GM19452 (cell line): Measurements from ENCODE around the gene TBRG4.

ENCODE experiments used
- ATAC-seq: cut with Tn5 transposase; IDR thresholded peaks from one replicate; pipeline ENCODE4 v1.9.1; 2021; ENCODE audit not compliant: unreplicated experiment

The TBRG4 gene

DNA sequence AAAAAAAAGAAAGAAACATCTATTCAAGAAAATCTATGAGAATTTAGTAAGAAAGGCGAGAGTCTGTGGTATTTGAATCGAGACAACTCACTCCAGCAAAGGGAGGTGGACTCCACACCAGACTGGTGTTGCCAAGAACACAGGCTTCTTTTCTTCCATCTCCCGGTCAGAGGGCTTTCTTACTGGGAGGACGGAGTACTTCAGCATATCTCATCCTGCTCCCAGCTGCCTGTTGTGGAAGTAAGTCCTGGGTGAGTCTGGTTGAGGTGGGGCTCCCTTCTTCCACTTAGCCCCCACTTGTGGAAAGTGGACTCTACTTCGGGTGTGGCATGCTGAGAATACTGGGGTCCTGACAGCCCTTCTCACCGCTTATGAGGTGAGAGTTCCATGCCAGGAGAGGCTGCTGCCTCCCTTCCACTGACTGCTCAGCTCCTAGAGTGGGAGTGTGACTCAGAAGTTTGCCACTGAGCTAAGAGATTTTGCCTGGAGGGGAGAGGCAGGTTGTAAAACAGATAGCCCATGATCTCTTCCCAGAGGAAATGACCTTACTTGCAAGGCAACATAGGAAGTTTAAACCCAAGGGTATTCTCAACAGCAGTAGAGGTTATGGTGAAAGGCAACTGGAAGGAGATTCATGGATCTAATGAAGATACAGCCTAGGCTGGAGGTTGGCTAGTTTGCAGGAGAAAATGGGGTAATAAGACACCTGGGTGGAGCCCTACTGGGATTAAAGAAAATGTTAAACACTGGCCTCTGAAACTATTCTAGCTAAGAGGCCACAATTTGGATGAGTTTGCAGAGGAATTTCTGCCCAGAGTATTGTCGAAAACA lies 19.2 kb downstream of the TBRG4 start:
- ATAC-seq = no peak

DNA sequence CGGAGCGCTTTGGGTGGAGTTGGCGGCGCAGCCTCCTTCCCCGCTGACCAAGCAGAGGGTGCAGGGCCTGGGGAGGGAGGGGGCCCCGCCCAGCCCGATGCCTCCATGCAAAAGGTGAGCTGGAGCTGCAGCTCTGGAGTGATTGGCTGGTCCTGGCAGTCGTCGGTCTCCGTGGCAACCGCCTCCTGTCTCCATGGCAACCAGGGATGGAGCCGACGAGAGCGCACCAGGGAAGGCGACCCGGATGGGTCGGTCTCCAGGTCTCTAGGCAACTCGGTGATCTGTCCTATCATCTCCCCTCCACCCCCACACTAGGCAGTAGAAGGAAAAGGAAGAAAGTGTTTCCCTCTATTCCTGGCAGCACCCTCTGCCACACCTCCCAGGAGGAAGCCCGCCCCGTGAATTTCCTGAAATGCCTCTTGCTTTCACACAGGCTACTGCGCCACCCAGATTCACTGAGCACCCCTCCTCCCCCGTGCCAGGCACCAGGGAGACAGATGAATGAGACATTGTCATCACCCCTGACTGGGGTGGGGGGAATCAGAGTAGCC lies 22.1 kb downstream of the TBRG4 start:
- ATAC-seq = no peak

- ATAC-seq = no peak
These were observed 22.6 kb downstream of the TBRG4 start, which contains the start of gene NACAD for GRCh38 chr7:45088821-45089340. Gene NACAD, minus strand, starts transcription at chr7:45088969. Its CDS starts 75 bp downstream, at chr7:45088894.

DNA sequence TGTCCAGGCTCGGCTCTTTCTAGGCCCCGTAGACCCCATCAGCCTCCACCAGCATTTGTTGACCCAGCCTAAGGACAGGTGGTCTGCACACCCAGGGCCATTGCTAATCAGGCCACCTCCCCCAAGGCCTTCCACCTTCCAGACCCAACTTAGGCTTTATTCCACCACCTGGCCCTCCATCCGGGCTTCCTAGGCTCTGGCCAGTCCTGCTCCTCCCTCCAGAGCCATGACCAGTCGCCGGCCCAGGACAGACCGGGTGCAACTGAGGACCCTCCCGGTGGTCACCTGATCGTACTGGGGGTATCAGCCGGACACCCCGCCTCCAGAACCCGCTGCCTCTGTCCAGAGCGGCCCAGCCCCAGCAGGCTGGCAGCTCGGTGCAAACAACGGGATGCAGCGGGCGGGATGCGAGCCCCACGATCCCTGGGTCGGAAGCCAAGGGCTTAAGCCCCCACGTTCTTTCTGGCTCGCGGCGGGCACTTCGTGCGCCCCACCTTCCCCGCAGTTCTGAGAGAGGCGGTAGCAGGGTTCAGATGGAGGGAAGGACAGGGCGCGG lies 23.3 kb downstream of the TBRG4 start:
- no peak for ATAC-seq

DNA sequence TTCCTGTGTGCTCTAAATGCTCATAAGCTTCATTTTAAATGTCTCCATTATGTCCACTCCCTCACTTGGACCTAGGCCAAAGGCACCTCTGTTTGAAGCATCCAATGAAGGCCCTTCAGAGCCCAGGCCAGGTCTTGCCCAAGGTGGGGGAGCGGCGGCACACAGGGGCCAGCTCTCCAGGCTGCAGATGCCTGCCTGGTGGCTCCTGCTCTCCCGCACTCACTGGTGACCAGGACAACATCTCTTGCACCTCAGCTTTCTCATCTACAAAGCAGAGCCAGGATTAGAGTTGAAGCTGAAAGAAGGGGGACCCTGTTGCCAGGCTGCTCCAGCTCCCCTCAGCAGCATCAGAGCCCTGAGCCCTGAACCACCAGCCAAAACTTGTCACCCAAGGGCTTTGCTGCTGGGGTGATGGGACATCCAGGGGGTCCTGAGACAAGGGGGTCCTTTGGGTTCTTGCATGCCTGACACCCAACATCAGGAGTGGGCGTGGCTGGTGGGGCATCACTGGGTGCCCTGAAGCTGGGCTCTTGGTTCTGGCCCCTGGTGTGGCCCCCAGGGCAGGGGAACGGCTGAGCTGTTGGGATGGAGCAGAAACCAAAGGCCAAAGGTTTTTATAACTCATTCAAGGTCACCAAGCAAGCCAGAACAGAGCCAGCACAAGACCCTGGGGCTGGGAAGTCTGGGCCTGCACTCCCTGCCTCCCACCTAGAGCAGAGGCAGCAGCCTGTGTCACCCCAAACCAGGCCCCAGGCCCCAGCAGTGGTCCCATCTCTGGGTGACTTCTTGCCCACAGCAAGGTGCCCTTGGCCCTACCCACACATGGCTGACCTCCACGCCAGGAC lies 24.0 kb downstream of the TBRG4 start:
- ATAC-seq = no peak

GRCh38 chr7:45086331-45087065 lies 25.0 kb downstream of the TBRG4 start:
- ATAC-seq = no peak

GRCh38 chr7:45085619-45086200 lies 25.8 kb downstream of the TBRG4 start:
- no peak for ATAC-seq

GRCh38 chr7:45084901-45085618 lies 26.4 kb downstream of the TBRG4 start:
- no peak for ATAC-seq

GRCh38 chr7:45084336-45084735 lies 27.2 kb downstream of the TBRG4 start:
- no peak for ATAC-seq

- ATAC-seq = no peak
These were observed 28.6 kb downstream of the TBRG4 start for GRCh38 chr7:45082831-45083331.

DNA sequence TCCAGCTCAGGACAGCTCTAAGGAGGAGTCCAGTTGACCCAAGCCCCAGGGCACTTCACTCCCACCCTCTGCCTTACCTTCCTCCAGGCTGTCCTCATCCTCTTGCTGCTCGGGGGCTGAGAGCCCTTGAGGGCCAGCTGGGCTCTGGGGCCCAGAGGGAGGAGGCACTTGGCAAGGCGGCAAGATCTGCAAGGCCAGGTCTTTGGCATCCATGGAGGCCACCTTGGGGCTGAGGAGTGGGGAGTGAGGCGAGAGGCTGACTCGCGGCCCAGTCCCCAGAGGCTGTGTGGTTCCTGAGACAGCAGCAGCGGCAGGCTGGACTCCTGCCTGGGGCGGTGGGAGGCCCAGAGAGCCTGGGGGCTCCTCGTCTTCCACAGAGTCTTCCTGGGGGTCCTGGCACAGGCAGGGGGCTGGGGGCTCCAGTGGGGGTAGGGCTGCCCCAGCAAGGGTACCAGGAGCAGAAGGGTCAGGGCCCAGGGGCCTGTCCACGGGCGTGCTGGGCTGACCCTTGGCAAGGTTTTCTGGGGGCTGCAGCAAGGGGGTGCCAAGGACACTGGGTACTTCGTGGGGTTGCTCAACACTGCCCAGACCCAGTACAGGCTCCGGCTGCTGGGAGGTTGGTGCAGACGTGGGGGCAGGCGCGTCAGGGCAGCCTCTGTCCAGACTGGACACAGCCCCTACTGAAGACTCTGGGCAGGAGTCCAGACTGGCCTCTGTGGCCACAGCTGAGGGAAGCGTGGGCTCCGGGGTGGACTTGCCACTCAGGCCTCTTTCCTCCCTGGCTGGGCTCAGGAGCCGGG lies 29.3 kb downstream of the TBRG4 start:
- no peak for ATAC-seq

GRCh38 chr7:45081670-45081974 lies 29.9 kb downstream of the TBRG4 start:
- no peak for ATAC-seq

GRCh38 chr7:45080958-45081669 lies 30.4 kb downstream of the TBRG4 start:
- ATAC-seq = no peak

DNA sequence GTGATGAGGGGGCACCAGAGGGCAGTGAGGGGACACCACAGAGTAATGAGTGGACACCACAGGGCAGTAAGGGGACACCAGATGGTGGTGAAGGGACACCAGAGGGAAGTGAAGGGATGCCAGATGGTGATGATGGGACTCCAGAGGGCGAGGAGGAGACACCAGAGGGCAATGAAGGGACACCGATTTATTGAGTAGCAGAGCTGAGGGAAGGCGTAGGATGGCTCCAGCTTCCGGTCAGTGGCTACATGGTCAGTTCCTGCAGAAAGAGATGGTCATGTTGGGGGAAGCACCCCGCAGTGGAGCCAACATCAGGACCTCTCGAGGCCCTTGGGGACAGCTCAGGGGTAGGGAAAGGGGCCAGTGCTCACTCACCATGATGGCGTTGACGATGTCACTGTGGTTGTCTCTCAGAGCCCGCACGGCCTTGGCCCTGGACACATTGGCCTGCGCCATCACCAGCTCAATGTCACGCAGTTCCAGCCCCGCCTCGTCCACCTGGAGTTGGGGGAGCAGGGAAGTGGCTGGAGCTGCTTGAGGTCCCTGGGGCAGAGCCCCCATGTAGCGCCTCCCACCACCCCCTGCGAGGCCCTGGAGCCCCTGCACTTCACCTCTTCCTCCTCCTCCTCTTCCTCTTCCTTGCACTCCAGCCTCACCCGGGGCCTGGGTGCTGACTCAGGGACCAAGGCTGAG lies 31.1 kb downstream of the TBRG4 start:
- no peak for ATAC-seq

DNA sequence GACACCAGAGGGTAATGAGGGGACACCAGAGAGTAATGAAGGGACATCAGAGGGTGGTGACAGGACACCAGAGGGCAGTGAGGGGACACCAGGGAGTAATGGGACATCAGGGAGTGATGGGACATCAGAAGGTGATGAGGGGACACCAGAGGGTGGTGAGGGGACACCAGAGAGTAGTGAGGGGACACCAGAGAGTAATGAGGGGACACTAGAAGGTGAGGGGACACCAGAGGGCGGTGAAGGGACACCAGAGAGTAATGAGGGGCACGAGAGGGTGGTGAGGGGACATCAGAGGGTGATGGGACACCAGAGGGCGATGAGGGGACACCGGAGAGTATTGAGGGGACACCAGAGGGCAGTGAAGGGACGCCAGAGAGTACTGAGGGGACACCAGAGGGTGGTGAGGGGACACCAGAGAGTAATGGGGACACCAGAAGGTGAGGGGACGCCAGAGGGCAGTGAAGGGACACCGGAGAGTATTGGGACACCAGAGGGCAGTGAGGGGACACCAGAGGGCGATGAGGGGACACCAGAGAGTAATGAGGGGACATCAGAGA lies 33.3 kb downstream of the TBRG4 start:
- no peak for ATAC-seq

DNA sequence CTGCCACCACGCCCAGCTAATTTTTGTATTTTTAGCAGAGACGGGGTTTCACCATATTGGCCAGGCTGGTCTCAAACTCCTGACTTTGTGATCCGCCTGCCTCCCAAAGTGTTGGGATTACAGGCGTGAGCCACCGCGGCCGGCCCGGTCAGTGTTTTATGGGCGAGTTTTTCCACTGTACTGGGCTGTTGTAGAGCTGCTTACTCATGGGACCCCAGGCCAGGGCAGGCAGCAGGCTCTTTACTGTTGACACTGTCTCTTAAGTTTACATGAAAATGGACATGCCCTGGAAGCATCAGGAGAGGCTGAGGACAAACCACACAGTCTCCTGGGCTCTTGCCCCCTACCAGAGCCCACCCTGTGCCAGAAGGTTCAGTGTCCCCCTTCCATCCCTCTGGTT lies 33.9 kb downstream of the TBRG4 start:
- ATAC-seq = no peak

DNA sequence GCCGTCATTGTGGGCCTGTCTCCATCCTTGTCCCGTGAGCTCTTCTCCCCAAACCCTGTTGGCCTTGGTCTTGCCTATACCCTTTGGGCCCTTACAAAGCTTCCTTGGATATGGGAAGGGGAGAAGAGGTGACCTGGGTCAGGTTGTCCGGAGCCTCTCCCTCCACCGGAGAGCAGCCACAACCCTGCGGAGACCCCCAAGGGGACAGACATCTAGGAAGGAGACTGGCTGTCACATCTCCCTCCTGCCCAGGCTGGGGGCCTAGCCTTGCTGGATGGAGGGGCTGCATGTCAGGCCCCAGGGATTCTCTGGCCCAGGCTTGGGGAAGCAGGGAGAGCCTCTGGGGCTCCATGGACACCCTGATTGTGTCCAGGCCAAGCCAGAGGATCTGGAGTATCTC lies 34.6 kb downstream of the TBRG4 start:
- no peak for ATAC-seq
